Hematopoietic multipotent progenitor cell treated with erythropoietin and hydrocortisone succinate and interleukin-3 and kit ligand, for 8 days (in vitro differentiated cells): ENCODE measurements around the gene C6orf163.

Experiments
- DNase-seq: peaks from one replicate; pipeline ENCODE4 v3.0.0-alpha.2; 2015

The C6orf163 gene

DNA sequence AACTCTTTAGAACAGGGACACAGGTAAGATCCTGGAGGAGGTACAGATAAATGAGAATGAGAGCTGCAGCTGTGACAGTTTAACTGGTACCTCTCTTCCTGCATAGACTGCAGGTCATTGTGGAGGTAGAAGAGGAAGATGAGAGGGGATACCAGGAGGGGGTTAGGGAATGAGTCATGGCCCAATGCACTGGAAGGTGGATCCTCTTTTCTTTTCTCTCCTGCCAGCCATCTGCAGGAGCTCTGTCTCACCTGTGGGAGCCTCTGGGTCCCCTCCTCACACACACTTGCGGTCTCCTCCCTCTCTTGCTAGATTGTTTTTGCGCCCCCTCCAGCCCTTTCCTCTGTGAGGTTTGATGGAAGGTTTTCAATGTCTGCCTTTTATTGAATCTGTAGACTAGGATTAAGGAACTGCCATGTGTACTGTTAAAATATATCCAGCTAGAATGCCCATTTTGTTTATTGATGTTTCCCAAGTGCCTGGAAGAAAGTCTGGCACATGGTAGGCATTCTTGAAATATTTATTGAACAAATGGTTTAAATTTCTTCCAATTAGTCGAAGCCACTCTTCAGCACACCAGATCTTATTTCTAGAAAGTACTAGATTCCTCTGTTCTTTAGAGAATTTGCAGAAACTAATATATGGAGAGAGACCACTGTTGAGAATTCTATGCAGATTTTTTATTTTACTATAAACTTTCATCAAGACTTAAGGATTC is 13.0 kb downstream of the C6orf163 start:
- DNase-seq = no peak

DNA sequence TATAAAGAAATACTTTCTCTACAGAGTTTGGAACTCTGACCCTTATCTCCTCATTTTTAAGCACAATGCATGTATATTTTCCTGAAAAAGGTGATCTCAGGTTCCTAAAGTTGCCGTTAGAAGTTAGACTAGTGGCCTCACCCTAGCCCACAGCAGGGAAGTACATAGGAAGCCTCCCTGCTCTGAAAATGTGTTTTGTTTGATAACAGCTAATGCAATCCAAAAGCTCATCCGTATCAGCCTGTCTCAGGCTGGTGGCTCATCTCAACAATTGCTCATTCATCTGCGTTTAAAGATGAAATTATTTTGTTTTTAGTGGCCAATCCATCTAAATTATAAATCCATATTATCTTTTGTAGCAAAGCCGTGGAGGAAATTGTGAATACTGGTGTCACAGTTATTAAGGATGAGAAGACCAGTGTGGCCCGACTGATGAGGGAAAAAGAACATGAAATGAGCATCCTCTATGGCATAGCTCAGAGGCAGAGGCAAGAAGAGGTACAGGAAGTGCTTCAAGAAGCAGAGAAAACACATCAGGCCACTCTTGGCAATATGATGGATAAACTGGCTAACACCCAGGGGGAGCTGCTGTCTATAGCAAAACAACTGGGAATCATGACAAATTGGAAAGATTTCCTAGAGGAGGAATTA is 20.1 kb downstream of the C6orf163 start:
- peak; percentile 94 for DNase-seq

DNA sequence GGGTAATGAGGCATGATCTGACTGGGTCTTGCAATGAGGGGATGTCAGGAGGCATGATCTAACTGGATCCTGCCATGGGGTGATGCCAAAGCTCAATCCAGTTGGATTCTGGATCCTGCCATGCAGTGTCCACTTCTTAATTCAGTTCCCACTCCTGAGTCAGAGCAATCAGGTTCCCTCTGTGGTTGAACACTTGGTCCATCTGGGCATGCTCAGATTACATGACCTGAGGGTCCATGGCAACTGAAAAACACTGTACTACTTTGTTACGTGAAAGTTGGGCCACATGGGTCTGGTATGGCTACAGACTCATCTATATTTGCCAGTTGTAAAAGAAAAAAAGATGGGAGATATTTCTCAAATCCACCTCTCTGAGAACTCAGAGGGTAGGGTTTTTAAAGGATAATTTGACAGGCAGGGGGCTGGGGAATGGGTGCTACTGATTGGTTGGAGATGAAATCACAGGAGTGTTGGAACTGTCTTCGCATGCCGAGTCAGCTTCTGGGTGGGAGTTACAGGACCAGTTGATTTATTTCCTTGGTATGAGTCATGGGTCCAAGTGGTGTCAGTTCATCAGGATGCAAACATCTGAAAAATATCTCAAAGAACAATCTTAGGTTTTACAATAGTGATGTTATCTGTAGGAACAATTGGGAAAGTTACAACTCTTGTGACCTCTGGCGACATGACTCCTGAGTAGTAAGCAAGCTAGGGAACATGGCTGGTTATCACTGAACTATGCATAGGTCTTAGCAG is 21.6 kb downstream of the C6orf163 start:
- DNase-seq = no peak

DNA sequence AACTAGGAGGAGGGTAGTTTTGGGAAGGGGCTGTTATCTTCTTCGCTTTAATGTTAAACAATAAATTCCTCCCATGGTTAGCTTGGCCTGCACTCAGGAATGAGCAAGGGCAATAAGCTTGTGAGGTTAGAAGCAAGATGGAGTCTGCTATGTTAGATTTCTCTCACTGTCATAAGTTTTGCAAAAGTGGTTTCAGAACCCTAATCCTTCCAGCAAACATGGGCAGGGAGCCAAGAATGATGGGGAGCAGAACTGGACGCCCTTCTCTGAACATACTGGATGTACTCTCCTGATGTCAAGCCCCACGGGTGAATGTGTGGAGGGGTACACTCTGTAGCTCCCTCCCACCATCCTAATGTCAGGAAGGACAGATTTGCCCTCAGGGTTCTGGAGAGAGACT is 22.3 kb downstream of the C6orf163 start:
- DNase-seq = no peak

DNA sequence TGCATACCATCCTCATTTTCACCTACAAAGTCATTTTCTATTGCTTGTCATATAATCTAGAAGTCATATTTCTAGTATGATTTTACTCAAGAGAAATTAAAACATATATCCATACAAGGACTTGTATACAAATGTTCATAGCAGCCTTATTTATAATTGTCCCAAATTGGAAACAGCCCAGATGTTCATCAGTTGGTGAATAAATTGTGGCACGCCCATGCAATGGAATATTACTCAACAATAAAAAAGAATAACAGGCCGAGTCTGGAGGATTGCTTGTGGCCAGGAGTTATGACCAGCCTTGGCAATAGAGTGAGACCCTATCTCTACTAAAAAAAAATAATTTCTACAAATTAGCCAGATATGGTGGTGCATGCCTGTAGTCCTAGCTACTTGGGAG is 28.8 kb downstream of the C6orf163 start:
- no peak for DNase-seq

DNA sequence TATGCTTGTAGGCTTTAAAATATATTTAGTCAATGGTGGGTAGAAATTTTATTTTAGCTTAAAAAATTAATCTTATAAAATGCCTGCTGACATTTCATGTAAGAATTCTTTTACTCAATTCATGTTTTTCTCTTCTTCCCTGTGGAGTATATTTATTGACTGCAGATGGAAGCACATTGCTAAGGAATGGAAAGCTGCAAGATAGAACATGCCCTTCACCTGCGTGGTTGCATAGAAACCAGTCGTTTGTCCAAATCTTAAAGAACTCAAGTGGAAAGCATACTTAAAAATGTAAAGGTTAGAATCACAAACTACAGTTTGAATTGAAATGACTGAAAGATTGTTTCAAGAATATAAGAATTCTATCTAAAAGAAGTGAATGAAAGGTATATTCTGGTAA is 30.7 kb downstream of the C6orf163 start:
- DNase-seq = no peak

DNA sequence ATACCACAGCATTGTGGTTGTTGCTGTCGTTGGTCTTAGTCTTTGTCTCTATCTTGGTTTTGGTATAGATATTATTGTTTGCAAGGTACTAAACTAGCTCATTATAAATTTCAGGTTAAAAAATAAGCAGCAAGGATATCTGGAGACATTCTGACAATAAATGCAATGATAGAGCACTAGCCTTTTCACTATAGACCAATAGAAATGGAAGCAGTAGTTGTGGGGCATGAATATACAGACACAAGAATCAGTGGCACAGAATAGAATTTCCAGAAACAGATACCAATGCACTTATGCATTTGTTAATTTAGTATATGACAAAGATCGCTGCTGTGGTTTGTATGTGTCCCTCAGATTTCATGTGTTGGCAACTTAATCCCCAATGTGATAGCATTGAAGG is 32.0 kb downstream of the C6orf163 start:
- no peak for DNase-seq

DNA sequence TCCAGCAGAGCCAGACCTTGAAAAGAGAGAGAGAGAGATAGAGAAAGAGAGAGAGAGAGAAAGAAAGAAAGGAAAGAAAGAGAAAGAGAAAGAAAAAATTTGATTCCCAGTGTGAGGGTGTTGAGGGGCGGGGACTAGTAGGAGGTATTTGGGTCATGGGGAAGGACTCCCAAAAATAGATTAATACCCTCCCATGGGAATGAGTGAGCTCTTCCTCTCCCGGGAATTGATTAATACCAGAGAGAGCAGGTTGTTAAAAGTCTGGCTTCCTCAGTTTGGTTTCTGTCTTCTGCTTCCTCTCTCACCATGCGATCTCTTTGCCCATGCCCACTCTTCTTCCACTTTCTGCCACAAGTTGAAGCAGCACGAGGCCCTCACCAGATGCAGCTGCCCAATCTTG is 34.3 kb downstream of the C6orf163 start:
- DNase-seq = no peak

DNA sequence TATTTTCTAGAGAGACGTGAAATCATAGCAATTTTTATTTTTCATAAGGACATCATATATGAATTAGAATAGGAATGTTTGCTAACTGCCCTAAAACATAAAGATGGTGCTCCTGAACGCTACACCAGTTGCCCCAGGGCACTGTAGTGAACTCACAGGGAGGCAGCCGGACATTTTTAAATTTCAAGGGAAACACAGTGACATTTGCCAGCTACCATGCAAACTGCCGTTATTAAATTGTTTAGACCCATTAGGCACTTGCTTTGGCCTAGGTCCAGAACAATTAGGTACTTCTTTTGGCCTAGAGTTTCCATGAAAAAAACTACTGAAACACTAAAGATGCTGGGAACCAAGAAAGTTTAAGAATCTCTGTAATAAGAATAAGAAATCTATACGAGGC is 38.2 kb downstream of the C6orf163 start:
- no peak for DNase-seq

DNA sequence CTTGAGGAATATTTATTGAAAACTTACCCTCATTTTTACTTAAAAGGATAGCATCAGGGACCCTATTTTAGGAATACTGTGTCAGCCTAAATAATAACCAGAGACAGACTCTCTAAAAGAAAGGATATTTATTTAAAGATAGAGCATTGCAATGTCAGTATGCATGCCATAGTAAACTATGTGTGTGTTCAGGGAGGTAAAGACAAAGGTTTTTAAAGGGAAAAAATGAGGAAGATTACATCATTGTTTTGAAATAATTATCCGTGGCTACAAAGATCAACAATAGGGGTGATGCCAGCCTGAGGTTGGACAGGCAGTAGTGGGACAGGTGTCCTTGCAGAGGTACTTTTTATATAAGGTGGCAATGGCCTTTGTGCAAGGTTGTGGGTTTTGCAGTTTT is 39.4 kb downstream of the C6orf163 start:
- DNase-seq = no peak

DNA sequence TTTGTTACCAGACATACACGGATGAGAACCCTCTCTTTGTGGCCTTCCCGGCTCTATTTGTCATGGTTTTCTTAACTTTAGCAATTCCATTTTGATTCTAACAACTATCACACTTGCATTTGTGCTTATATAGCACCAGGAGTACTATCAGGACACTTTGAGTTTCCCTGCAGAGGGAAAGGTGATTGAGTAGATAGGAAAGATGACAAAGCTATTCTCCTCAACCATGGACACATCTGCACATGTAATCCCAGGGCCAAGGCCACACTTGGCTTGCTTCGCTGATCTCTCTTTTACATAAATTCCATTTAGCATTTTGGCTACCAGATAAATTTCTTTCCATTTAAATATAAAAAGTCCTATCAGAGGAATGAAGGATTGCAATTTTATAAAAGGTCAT is 39.8 kb downstream of the C6orf163 start:
- peak; percentile 27 for DNase-seq

DNA sequence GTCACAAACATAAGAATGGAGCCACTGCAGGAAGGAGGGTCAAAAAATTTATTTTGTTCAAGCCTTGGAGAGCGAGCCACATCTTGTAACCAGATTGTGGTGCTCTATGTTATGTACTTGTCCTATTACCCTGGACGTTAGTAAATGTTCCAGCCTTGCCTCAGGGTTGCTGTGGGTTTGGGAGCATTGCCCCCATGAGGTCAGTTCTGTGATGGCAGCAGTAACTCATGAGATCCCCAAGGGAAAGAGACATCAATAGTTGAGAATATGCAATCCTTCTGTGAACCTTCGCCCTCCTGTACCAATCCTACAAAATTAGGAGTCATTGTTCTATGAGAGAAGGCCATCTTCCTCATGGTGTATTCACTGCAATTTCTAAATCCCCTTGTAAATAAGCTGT is 46.7 kb downstream of the C6orf163 start:
- peak; percentile 70 for DNase-seq

DNA sequence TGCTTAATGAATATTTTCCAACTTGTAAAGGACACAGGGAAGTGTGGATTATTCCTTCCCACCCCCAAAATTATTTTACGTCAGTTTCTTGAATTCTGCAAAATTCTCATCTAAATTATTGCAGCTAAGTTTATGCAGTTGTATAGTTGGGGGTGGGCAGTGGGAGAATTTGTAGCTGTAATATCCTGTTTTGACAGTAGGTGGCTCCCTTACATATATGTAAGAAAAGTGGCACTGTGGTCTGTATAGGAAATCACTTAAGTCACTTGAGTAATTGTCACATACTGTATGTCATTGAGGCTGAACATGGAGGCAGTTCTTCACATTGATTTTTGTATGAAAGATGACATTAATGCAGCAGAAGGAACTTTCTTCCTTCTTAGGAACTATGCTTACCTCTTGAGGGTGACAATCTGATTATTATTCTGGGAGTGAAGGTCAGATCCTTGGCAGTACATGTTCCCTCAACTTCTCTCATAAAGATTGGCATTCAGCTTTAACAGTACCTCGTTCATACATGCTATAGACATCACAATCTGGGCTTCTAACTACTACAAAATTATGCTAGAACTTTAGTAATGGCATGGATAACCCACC is 48.5 kb downstream of the C6orf163 start:
- DNase-seq = peak; percentile 72

DNA sequence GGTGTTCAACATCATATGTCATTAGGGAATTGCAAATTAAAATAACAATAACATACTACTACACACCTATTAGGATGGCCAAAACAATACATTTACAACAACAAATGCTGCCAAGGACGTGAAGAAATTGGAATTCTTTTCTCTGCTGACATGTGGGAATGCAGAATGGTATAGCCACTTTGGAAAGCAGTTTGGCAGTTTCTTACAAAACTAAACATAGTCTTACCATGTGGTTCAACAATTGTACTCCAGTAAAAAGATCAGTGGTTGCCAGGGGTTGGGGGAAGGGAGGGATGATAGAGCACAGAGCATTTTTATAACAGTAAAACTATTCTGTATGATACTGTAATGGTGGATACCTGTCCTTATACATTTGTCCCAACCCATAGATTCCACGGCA is 50.8 kb downstream of the C6orf163 start:
- DNase-seq = no peak

DNA sequence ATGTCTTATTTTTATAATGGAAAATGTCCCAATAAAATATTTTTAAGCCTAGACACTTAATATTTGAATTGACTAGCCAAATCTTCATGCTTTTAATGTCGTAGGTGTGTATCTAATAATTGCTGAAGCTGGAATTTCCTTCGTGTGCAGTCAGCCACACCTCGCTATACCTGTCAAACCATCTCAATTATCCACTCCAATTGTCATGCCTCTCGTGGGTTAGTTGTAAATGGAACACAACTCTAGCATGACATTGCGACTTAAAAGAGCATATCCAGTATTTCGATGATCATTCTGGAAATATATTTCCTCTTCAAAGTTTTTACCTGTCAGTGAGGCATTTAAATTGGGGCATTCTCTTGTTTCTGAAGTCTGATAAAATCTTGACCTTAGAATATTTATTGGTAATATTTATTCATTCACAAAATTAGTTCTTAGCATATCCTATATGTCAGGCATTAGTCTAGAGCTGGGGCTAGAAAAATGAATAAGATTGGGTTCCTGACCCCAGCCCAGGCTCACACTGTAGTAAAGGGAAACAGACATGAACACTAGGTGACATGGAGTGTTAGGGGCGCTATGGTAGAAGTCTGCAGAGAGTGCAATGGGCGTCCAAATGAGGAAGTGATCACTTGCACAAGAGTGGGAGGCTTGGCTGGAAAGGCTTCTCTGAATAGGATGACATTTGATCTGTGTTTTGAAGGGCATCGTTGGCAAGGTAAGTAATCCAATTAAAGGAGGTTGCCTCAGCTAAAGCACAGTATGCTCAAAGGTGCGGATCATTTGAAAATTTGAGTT is 52.2 kb downstream of the C6orf163 start:
- DNase-seq = no peak

DNA sequence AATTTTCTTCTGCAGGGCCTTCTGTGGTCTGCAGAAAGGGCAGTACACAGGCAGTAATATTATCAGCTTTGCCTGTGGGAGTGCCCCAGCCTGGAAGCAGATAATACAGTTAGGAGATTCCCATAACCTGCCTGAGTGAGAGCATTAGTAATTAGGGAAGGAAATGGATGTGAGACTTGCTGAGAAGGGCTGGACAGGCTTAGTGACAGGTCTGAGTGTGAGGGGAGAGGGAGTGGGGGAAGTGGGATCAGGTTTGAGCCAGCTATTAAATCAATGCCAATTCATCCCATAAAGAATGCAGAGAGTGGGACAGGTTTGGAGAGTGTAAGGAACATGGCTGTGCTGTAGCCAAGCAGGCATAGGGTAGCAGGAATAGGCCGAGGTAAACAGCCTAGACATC is 53.0 kb downstream of the C6orf163 start:
- DNase-seq = no peak

DNA sequence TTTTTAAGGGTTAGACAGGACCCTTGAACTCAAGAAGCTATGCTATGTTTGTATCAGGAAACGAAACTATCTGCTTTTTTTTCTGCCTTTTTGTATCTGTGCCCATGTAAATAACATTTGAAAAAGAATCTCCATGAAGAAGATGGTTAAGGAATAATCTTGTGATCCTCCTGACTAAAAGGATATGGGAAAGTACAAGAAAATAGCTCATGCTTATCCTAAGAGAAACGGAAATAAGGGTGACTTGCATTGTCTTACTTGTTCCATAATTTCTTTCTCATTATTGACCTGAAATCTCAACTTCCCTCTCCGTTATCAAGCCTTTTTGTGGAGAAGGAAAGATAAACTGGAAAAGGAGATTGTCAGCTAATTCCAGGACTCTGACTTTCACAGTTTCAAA is 57.2 kb downstream of the C6orf163 start:
- DNase-seq = no peak

DNA sequence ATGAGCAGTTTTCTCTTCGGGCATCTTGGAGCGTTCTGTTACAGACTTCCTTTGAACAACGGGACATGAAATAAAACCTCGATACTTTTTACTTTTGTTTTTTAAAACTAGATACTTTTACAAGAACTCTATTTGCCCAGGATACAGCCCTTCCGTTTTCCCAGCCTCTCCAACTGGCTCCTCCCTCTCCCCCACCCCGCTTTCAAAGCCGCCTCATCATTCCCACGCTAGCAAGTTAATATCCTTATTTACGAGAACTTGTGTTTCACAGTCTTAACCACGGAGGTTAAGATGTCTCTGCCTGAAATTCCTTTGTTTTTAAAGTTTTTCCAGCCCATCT is 62.9 kb downstream of the C6orf163 start:
- no peak for DNase-seq

DNA sequence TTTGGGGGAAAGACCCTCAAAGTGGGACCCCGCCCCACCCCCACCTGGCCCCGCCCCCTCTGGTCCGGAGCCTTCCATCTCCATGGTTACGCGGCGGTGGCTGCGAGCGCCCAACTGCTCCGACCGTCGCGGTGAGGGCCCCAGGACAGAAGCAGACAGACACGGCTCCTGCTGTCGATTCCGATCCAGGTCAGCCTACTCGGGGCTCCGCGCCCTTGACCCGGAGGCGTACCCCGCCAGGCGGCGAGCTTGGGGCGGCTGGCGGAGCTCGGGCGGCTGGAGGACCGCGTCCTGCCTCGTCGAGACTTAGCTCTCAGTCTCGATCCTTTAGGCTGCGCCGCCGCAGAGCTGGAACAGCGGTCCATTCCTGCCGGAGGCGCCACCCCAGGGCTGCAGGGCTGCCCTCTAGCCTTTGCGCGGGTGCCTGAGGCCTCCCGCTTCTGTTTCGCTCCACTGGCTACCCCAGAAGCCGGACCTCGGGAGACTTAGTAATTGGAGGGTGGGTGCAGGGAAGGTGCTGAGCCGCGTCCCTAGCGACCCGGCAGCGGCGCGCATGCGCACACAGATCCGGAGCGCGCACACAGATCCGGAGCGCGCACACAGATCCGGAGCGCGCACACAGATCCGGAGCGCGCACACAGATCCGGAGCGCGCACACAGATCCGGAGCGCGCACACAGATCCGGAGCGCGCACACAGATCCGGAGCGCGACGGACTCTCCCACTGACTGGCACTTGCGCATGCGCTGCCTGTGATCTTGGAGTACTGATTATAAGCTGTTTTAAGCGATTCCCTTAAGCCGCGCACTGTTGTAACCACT is 63.5 kb downstream of the C6orf163 start, which contains the start of gene CFAP206:
CFAP206 (plus strand) TSS at position 72 of the 820 bp plus-strand sequence. CDS start 1,868 bp downstream, outside the sequence.
- peak; percentile 93 for DNase-seq

DNA sequence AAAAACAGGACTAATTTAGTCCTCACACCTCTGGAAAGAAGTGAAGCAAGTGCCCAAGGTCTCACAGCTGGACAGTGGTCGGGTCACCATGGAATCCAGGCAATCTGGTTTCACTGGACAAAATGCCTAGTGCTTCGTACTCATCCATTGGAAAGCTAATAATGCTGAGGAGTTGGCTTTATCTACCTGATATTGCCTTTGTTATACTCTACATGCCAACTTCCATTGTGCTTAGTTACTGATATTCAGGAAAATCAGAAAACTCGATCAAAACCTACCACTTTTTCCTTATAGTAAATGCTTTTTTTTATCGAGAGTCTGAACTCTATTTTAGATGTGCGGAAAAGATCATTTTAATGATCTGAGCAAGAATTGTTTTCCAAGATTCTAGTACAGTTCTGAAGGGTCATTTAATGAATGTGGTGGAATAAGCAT is 64.1 kb downstream of the C6orf163 start:
- DNase-seq = no peak
